ENCODE results near the gene ZNF222.

ZNF222 gene

DNA sequence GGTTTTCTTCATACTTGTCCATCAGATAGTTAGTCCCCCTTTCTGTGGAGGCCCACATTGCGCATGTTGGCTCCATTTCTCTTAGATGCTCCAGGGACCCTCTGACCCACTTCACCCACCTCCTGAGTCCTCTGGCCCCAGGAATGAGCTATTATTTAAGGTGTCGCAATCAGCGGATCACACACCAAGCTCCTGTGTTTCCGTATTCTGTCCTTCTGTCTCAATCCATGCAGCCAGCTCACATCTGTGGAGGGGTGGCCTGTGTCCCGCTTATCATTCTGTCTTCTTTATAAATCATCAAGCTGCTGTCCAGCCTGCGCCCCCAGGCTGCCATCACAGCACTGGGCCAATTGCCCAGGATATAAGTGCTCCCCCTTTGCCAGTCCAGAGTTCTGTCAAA is 17.7 kb upstream of the ZNF222 start:
- no peak for TF ChIP-seq GABPA (IDR thresholded peaks at IDR 0.05; ENCODE audit: low read depth)
- TF ChIP-seq, protein P1, sequence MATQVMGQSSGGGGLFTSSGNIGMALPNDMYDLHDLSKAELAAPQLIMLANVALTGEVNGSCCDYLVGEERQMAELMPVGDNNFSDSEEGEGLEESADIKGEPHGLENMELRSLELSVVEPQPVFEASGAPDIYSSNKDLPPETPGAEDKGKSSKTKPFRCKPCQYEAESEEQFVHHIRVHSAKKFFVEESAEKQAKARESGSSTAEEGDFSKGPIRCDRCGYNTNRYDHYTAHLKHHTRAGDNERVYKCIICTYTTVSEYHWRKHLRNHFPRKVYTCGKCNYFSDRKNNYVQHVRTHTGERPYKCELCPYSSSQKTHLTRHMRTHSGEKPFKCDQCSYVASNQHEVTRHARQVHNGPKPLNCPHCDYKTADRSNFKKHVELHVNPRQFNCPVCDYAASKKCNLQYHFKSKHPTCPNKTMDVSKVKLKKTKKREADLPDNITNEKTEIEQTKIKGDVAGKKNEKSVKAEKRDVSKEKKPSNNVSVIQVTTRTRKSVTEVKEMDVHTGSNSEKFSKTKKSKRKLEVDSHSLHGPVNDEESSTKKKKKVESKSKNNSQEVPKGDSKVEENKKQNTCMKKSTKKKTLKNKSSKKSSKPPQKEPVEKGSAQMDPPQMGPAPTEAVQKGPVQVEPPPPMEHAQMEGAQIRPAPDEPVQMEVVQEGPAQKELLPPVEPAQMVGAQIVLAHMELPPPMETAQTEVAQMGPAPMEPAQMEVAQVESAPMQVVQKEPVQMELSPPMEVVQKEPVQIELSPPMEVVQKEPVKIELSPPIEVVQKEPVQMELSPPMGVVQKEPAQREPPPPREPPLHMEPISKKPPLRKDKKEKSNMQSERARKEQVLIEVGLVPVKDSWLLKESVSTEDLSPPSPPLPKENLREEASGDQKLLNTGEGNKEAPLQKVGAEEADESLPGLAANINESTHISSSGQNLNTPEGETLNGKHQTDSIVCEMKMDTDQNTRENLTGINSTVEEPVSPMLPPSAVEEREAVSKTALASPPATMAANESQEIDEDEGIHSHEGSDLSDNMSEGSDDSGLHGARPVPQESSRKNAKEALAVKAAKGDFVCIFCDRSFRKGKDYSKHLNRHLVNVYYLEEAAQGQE (IDR thresholded peaks at IDR 0.05; ENCODE audit: insufficient replicate concordance, low read depth), result no peak
- TF ChIP-seq SPI1 (IDR thresholded peaks at IDR 0.05; ENCODE audit: borderline replicate concordance, low read depth), result no peak
- TF ChIP-seq, protein P2, sequence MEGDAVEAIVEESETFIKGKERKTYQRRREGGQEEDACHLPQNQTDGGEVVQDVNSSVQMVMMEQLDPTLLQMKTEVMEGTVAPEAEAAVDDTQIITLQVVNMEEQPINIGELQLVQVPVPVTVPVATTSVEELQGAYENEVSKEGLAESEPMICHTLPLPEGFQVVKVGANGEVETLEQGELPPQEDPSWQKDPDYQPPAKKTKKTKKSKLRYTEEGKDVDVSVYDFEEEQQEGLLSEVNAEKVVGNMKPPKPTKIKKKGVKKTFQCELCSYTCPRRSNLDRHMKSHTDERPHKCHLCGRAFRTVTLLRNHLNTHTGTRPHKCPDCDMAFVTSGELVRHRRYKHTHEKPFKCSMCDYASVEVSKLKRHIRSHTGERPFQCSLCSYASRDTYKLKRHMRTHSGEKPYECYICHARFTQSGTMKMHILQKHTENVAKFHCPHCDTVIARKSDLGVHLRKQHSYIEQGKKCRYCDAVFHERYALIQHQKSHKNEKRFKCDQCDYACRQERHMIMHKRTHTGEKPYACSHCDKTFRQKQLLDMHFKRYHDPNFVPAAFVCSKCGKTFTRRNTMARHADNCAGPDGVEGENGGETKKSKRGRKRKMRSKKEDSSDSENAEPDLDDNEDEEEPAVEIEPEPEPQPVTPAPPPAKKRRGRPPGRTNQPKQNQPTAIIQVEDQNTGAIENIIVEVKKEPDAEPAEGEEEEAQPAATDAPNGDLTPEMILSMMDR (IDR thresholded peaks at IDR 0.05; ENCODE audit: insufficient read depth, low read length), result no peak
- no peak for TF ChIP-seq POLR2AphosphoS5 (IDR thresholded peaks at IDR 0.05; ENCODE audit: low read depth)
- Histone ChIP-seq H3K27me3 (ENCODE audit: insufficient read depth, poor library complexity, severe bottlenecking) (no peaks in the 10 kb centered on the region), H3K4me3 (replicated peaks; ENCODE audit: insufficient read depth, low read length) (no peak overlapping the region), H3K27ac (replicated peaks) (no peak overlapping the region)
- DNase-seq (ENCODE audit: low read depth in 1 of 2, low spot score in 1 of 2), result no peak

DNA sequence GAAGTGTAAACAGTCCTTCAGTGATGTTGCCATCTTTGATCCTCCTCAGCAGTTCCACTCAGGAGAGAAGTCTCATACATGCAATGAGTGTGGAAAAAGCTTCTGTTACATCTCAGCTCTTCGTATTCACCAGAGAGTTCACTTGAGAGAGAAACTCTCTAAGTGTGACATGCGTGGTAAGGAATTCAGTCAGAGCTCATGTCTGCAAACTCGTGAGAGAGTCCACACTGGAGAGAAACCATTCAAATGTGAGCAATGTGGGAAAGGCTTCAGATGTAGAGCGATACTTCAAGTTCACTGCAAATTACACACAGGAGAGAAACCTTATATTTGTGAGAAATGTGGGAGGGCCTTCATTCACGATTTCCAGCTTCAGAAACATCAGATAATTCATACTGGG is 14.7 kb upstream of the ZNF222 start:
- H3K4me3 ChIP-seq (replicated peaks; ENCODE audit: insufficient read depth, low read length), result no peak overlapping the region
- H3K27me3 ChIP-seq (ENCODE audit: insufficient read depth, poor library complexity, severe bottlenecking), result no peaks in the 10 kb centered on the region
- TF ChIP-seq GABPA (IDR thresholded peaks at IDR 0.05; ENCODE audit: low read depth) (no peak), POLR2AphosphoS5 (IDR thresholded peaks at IDR 0.05; ENCODE audit: low read depth) (no peak), SPI1 (IDR thresholded peaks at IDR 0.05; ENCODE audit: borderline replicate concordance, low read depth) (no peak)
- TF ChIP-seq, protein P1 (IDR thresholded peaks at IDR 0.05; ENCODE audit: insufficient replicate concordance, low read depth), result no peak
- TF ChIP-seq, protein P2 (IDR thresholded peaks at IDR 0.05; ENCODE audit: insufficient read depth, low read length), result no peak
- DNase-seq (ENCODE audit: low read depth in 1 of 2, low spot score in 1 of 2), result no peak
- H3K27ac ChIP-seq (replicated peaks), result no peak overlapping the region

DNA sequence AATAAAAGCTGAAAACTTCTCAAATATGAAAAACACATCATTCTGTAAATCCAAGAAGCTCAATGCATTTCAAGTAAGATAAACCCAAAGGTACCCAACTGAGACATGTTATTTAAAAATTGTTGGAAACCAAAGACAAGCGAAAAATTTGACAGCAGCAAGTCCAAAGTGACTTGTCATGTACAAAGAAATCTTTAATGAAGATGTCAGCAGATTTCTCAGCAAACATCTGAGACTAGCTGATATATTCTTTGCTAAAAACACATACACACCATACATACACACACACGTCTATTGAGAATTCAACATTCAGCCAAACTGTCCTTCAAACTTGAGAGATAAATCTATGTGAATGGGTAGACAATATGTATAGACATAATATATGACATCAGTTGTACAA is 5.7 kb upstream of the ZNF222 start:
- no peak for DNase-seq (ENCODE audit: low read depth in 1 of 2, low spot score in 1 of 2)
- H3K27me3 ChIP-seq (ENCODE audit: insufficient read depth, poor library complexity, severe bottlenecking), result no peaks in the 10 kb centered on the region
- no peak overlapping the region for H3K4me3 ChIP-seq (replicated peaks; ENCODE audit: insufficient read depth, low read length)
- TF ChIP-seq SPI1 (IDR thresholded peaks at IDR 0.05; ENCODE audit: borderline replicate concordance, low read depth) (no peak), POLR2AphosphoS5 (IDR thresholded peaks at IDR 0.05; ENCODE audit: low read depth) (no peak), GABPA (IDR thresholded peaks at IDR 0.05; ENCODE audit: low read depth) (no peak)
- TF ChIP-seq, protein P1 (IDR thresholded peaks at IDR 0.05; ENCODE audit: insufficient replicate concordance, low read depth), result no peak
- TF ChIP-seq, protein P2 (IDR thresholded peaks at IDR 0.05; ENCODE audit: insufficient read depth, low read length), result no peak
- no peak overlapping the region for H3K27ac ChIP-seq (replicated peaks)
